ENCODE results near the gene PIWIL4.

PIWIL4 gene

DNA sequence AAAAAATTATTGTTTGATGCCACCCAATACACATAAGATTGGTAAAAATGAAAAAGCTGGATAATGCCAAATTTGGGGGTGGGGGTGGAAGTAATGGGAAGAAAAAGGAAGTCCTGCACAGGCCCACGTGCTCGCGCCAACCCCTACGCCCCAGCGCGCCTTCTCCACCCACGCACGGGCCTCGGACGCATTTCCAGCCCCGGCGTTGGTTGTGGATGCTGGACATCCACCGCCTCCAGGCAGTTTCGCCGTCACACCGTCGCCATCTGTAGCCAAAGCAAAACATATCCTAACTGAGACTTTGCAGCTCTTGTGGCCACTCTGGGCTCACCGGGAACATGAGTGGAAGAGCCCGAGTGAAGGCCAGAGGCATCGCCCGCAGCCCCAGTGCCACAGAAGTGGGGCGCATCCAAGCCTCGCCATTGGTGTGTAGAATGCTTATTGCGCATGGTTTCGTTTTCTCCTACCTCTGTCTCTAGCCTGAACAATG lies at the start of gene PIWIL4:
PIWIL4 (plus strand) TSS at position 188 of the 490 bp plus-strand sequence; CDS start at position 339, 151 bp downstream.
- DNase-seq (ENCODE audit: low read depth), result no peak

DNA sequence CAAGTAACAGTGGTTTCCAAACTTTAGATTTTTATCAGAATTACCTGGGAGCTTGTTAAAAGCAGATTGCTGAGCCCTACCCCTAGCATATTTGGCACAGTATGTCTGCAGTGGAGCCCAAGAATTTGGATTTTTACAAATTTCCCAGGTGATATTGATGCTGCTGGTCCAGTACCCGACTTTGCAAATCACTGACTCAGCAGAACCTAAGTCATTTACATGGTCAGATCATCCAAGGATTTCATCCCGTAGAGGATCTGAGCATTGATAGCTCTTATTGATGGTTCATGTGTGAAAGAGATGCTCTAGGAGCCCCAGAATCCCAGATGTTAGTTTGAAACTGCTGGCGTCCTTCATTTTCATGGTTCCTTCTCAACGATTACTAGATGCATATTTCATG lies 48.9 kb upstream of the PIWIL4 start:
- DNase-seq (ENCODE audit: low read depth), result no peak

- no peak for DNase-seq (ENCODE audit: low read depth)
These were observed 47.6 kb upstream of the PIWIL4 start for GRCh38 chr11:94519478-94520084.

- DNase-seq (ENCODE audit: low read depth), result no peak
These were observed 45.5 kb upstream of the PIWIL4 start for GRCh38 chr11:94521684-94522083.

GRCh38 chr11:94524341-94524740 lies 42.8 kb upstream of the PIWIL4 start:
- no peak for DNase-seq (ENCODE audit: low read depth)

DNA sequence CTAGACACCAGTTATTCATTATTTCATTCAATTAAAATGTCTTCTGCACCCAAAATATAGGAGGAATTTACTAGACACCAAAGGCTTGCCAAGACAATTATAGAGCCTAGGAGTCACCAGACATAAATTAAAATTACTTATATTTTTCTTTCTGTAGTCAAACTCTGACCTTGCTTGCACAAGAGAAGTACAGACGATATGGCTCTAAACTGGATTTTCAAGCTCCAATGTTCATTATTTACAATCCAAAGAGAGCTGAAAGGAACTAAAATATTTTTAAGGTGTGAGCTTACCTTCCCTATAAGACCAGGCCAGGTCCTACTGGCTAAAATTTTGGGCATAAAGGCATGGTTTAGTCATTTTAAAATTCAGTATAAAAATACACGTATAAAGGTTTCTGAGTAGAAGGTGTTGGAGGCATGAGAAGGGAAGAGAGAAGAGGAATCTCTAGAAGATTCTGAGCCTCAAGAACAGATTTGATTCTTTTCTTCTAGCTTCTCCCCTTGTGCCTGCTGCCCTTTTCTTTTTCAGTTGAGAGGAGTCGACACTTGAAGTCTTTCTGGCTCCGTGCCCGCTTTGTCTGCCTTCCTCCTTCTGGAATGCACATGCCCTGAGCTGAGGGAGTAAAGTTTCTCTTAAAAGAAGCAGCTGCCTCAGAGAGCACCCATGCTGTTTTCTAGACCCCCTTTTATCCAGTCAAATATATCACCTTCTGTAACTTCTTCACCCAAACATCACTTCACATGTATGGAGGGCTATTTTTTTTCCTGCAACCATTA lies 41.4 kb upstream of the PIWIL4 start:
- no peak for DNase-seq (ENCODE audit: low read depth)

- DNase-seq (ENCODE audit: low read depth), result no peak
These were observed 40.3 kb upstream of the PIWIL4 start for GRCh38 chr11:94526645-94527438.

- no peak for DNase-seq (ENCODE audit: low read depth)
These were observed 38.6 kb upstream of the PIWIL4 start for GRCh38 chr11:94528551-94528950.

GRCh38 chr11:94532211-94532610 lies 35.0 kb upstream of the PIWIL4 start:
- no peak for DNase-seq (ENCODE audit: low read depth)

GRCh38 chr11:94533206-94533605 lies 34.0 kb upstream of the PIWIL4 start:
- no peak for DNase-seq (ENCODE audit: low read depth)

DNA sequence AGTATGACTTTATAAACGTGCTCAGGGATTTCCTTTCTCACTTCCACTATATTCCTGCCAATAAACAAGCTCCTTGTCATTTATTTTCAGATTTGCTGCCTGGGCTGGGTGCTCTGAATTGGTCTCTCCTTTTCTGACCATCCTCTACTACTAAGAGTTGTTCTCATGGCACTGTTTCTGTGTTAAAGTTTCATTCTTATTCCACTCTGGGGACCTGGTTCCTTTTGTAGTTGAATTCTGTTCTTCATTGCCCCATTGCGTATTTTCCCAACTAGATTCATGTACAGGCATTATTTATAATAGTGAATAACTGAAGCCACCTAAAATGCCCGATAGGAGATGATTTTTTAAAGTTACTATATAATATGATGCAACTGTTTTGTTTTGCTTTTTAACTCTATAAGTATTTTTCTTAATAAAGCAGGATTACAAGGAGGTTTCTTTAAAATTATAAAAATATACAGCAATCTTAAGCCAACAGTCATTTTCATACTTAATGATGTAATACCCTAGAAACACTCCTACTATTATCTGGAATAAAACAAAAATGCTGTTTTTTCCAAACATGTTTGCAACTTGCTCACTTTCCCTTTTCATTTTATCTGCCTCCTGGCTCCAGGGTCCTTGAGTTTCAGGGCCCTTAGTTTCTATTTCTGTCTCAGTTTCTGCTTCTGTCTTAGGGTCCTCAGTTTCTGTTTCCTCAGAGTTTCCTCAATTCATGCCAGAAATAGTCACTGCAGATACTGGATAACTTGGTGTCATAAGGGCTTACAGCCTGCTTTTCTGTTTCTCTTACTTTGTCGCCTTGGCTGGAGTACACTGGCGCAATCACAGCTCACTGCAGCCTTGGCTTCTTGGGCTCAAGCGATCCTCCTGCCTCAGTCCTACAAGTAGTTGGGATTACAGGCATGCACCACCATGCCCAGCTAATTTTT lies 33.2 kb upstream of the PIWIL4 start:
- DNase-seq (ENCODE audit: low read depth), result no peak

GRCh38 chr11:94536386-94536785 lies 30.8 kb upstream of the PIWIL4 start:
- DNase-seq (ENCODE audit: low read depth), result no peak

GRCh38 chr11:94537031-94537600 lies 30.1 kb upstream of the PIWIL4 start:
- DNase-seq (ENCODE audit: low read depth), result no peak

DNA sequence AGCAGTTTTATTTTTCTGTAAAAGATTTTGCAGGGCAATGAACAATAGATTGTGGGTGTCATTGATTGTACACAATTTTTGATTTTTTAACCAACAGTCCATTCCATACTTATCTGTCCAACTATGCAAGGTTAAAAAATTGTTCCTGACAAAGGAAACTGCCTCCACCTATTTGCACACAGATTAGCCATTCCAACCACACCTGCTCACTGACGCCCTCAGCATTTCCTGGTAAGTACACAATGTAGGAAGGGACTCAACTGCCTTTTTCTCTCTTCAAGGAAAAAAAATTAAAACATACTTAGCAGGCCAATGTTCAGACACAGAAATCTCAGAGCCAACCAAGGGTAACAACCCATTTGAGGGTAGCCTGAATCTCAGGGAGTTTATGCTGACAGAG lies 27.7 kb upstream of the PIWIL4 start:
- no peak for DNase-seq (ENCODE audit: low read depth)

DNA sequence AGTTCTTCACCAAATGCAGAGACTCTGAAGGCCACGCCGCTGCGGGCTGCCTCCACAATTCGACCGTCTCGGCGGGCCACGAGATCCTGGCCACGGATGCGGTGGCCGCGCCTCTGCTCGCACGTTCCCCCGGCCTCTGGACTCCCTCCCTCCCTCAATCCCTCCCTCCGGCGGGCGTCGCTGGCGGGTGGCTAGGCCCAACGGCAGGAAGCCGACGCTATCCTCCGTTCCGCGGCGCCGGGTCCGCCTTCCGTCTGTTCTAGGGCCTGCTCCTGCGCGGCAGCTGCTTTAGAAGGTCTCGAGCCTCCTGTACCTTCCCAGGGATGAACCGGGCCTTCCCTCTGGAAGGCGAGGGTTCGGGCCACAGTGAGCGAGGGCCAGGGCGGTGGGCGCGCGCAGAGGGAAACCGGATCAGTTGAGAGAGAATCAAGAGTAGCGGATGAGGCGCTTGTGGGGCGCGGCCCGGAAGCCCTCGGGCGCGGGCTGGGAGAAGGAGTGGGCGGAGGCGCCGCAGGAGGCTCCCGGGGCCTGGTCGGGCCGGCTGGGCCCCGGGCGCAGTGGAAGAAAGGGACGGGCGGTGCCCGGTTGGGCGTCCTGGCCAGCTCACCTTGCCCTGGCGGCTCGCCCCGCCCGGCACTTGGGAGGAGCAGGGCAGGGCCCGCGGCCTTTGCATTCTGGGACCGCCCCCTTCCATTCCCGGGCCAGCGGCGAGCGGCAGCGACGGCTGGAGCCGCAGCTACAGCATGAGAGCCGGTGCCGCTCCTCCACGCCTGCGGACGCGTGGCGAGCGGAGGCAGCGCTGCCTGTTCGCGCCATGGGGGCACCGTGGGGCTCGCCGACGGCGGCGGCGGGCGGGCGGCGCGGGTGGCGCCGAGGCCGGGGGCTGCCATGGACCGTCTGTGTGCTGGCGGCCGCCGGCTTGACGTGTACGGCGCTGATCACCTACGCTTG lies 23.2 kb upstream of the PIWIL4 start, which contains the start of gene FUT4:
FUT4 (plus strand) TSS at position 227 of the 951 bp plus-strand sequence; CDS start at position 440, 213 bp downstream.
- peak; percentile 59 for DNase-seq (ENCODE audit: low read depth)

GRCh38 chr11:94544646-94545263 lies 22.4 kb upstream of the PIWIL4 start:
- no peak for DNase-seq (ENCODE audit: low read depth)

- no peak for DNase-seq (ENCODE audit: low read depth)
These were observed 21.7 kb upstream of the PIWIL4 start for GRCh38 chr11:94545264-94546161.

DNA sequence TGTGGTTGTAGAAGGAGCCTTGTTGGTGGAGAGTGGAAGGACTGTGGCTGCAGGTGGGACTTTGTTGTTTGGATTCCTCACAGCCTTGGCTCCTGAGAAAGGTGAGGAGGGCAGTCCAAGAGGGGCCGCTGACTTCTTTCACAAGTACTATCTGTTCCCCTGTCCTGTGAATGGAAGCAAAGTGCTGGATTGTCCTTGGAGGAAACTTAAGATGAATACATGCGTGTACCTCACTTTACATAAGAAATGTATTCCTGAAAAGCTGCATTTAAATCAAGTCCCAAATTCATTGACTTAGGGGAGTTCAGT lies 21.1 kb upstream of the PIWIL4 start:
- no peak for DNase-seq (ENCODE audit: low read depth)

DNA sequence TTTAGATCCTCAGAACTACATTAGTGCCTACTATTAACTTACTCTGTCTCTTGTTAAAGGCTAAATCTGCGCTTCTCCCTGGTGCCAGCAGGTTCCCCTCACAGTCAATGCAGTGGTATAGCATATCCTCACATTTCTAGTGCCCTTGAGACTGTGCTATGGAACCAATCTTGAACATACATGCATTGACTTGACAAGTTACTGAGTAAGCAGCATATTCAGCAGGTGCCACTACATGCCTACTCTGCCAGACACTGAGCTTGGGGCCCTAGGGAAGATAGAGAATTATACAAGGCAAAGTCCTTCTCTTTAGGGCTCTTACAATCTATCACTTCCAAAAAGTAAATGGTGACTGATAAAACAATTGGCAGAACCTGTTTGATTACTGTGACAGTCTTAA lies 20.3 kb upstream of the PIWIL4 start:
- no peak for DNase-seq (ENCODE audit: low read depth)

Measured in activated T-cell treated with anti-CD3 and anti-CD28 coated beads for 24 hours (primary cell).